GM12891 (cell line): ENCODE measurements around the gene HES1.

Experiments used
- POLR2A ChIP-seq: IDR thresholded peaks from 2 replicates; pipeline ENCODE4 v1.6.1; 2011; ENCODE audit warnings: low read depth, low read length, control low read depth
- POLR2AphosphoS5 ChIP-seq: IDR thresholded peaks from 2 replicates; pipeline ENCODE4 v1.6.1; 2011; ENCODE audit warnings: low read depth, low read length, control low read depth
- SPI1 ChIP-seq: IDR thresholded peaks from 2 replicates; pipeline ENCODE4 v1.6.1; 2011; ENCODE audit warnings: low read depth, low read length, control low read depth
- TAF1 ChIP-seq: IDR thresholded peaks from 2 replicates; pipeline ENCODE4 v1.6.1; 2011; ENCODE audit warnings: low read depth, low read length, control low read depth

DNA sequence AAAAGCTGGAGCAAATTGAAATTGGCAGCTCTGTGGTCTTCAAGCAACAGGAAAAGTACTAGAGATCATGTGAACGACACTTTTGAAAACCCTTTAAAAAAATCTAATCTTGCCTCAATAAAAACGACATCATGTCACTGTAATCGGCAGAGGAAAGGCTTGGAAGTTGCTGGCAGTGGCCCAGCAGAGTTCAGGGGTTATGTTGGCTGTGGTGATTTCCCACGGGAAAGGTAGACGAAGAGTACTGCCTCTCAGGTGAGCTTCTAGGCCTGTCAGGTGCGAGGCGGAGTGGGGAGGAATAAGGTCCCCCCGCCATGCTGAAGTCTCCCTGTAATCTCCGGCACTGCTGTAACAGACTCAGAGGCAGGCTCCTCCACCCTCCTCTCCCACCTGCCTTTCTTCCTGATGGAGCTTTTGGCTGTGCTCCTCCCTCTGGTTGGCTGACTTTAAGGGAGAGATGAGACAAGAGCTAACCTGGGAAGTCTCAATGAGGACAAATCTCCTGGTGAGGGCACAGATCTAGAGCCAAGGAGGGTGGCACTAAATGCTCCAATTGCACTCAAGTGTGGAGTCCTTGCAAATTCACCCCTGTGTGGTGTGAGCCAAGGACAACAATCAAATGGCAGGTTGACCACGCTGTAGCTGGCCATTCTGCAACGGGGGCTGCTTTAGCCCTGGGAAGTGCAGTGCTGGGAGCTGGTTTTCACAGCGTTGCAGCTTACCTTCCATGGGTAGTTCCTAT lies 18.7 kb upstream of the HES1 start:
- no peak for TF ChIP-seq TAF1
- TF ChIP-seq POLR2A = no peak
- TF ChIP-seq SPI1 = no peak
- no peak for TF ChIP-seq POLR2AphosphoS5
